GM10248 (cell line): ENCODE data around the gene ZBTB20.

Experiments used
- CTCF ChIA-PET: fragments of 300-600 bp; sonication (Branson Sonifier 250); formaldehyde crosslinking; extraction: SDS; loops from one replicate; lab custom pipeline; 2021; ENCODE audit warnings: antibody characterized with exemption; lab: Yijun Ruan, JAX
- POLR2A ChIA-PET: fragments of 350-650 bp; sonication (Branson Sonifier 250); formaldehyde crosslinking; extraction: SDS; loops from one replicate; lab custom pipeline; 2020; ENCODE audit warnings: antibody characterized with exemption; lab: Yijun Ruan, JAX
- DNase-seq: peaks from one replicate; pipeline ENCODE4 v3.0.0; 2012; ENCODE audit errors: extremely low spot score
- CTCF ChIP-seq: IDR thresholded peaks from 2 replicates; pipeline ENCODE4 v1.5.1; 2012; ENCODE audit warnings: mild to moderate bottlenecking, low read depth; ENCODE audit errors: extremely low read depth, missing control alignments, control extremely low read depth

The ZBTB20 gene

GRCh38 chr3:114447545-114447944 lies 699.5 kb downstream of the ZBTB20 start:
- TF ChIP-seq CTCF = no peak
- no peak for DNase-seq
- ChIA-PET CTCF (interaction anchor here (0.8 to 2.0 kb wide), 13 partner anchors 9 to 295 kb away, joined by 3 to 9 read pairs (median 4); no protein-coding TSS in a partner anchor), POLR2A (no interaction called here)

GRCh38 chr3:114446600-114446999 lies 700.5 kb downstream of the ZBTB20 start:
- ChIA-PET CTCF (interaction anchor here (1.3 to 1.6 kb wide), 2 partner anchors 8 to 28 kb away, joined by 9 read pairs; no protein-coding TSS in a partner anchor), POLR2A (no interaction called here)
- DNase-seq = no peak
- no peak for TF ChIP-seq CTCF

GRCh38 chr3:114445233-114445632 lies 701.9 kb downstream of the ZBTB20 start:
- ChIA-PET POLR2A (no interaction called here), CTCF (interaction anchor here (1.0 to 1.2 kb wide), 2 partner anchors 11 to 27 kb away, joined by 4 to 5 read pairs; no protein-coding TSS in a partner anchor)

GRCh38 chr3:114444216-114444615 lies 702.9 kb downstream of the ZBTB20 start:
- POLR2A ChIA-PET = interaction anchor here (0.6 kb wide), 1 partner anchor 900 kb away, joined by 10 read pairs; no protein-coding TSS in a partner anchor
- TF ChIP-seq CTCF = no peak
- CTCF ChIA-PET = interaction anchor here (1.0 to 1.9 kb wide), 5 partner anchors 10 to 26 kb away, joined by 4 to 7 read pairs (median 5); no protein-coding TSS in a partner anchor

More at GRCh38 chr3:114445233-114445632, 701.9 kb downstream of the ZBTB20 start:
- no peak for DNase-seq
- TF ChIP-seq CTCF = no peak

GRCh38 chr3:114442246-114442645 lies 704.8 kb downstream of the ZBTB20 start:
- CTCF ChIA-PET = interaction anchor here (0.9 to 1.9 kb wide), 3 partner anchors 10 to 24 kb away, joined by 5 to 7 read pairs (median 5); no protein-coding TSS in a partner anchor
- no peak for DNase-seq
- POLR2A ChIA-PET = no interaction called here
- no peak for TF ChIP-seq CTCF

More at GRCh38 chr3:114444216-114444615, 702.9 kb downstream of the ZBTB20 start:
- DNase-seq = no peak

- CTCF ChIA-PET = interaction anchor here (0.9 to 1.7 kb wide), 2 partner anchors 23 to 28 kb away, joined by 3 to 5 read pairs; no protein-coding TSS in a partner anchor
- no peak for TF ChIP-seq CTCF
- POLR2A ChIA-PET = no interaction called here
- DNase-seq = no peak
These were observed 705.7 kb downstream of the ZBTB20 start for GRCh38 chr3:114441386-114441785.
